H9 (cell line): ENCODE measurements around the gene CLDN10. TPM values are rescaled to one million over a fixed set of nuclear protein-coding genes. Genes with fewer than 3 reads are reported as not detected.

Experiments
- DNase-seq: peaks from one replicate; pipeline ENCODE4 v3.0.0-alpha.2; 2017
- H2AFZ ChIP-seq: one replicate; pipeline ENCODE4 v1.6.1; 2013; ENCODE audit warnings: mild to moderate bottlenecking, low read length, control low read depth, moderate library complexity
- H2AK5ac ChIP-seq: 2 replicates; pipeline ENCODE4 v1.6.1; 2013; ENCODE audit warnings: low read length, control low read depth, mixed read lengths; ENCODE audit not compliant: insufficient read length
- H2BK120ac ChIP-seq: one replicate; pipeline ENCODE4 v1.6.1; 2013; ENCODE audit warnings: low read depth, mild to moderate bottlenecking, low read length, control low read depth, inconsistent platforms; ENCODE audit not compliant: poor library complexity, severe bottlenecking
- H2BK12ac ChIP-seq: 2 replicates; pipeline ENCODE4 v1.6.1; 2013; ENCODE audit warnings: low read length, control low read depth, mixed read lengths, low read depth; ENCODE audit not compliant: insufficient read length
- H2BK15ac ChIP-seq: 2 replicates; pipeline ENCODE4 v1.6.1; 2013; ENCODE audit warnings: low read depth, low read length, control low read depth
- H2BK20ac ChIP-seq: one replicate; pipeline ENCODE4 v1.6.1; 2013; ENCODE audit warnings: low read depth, mild to moderate bottlenecking, low read length, control low read depth, inconsistent platforms; ENCODE audit not compliant: poor library complexity, severe bottlenecking
- H2BK5ac ChIP-seq: 2 replicates; pipeline ENCODE4 v1.6.1; 2013; ENCODE audit warnings: low read length, control low read depth, mixed read lengths; ENCODE audit not compliant: insufficient read length
- H3K14ac ChIP-seq: 2 replicates; pipeline ENCODE4 v1.6.1; 2013; ENCODE audit warnings: low read length, control low read depth; ENCODE audit not compliant: insufficient read depth
- H3K18ac ChIP-seq: 2 replicates; pipeline ENCODE4 v1.6.1; 2013; ENCODE audit warnings: low read depth, mild to moderate bottlenecking, mixed read lengths, low read length, control low read depth; ENCODE audit not compliant: insufficient read length
- H3K23ac ChIP-seq: 2 replicates; pipeline ENCODE4 v1.6.1; 2013; ENCODE audit warnings: low read length, control low read depth, mixed read lengths, low read depth; ENCODE audit not compliant: insufficient read length
- H3K23me2 ChIP-seq: 2 replicates; pipeline ENCODE4 v1.6.1; 2013; ENCODE audit warnings: low read depth, mild to moderate bottlenecking, mixed read lengths, low read length, control low read depth; ENCODE audit not compliant: insufficient read length, poor library complexity, severe bottlenecking
- H3K27ac ChIP-seq: 2 replicates; pipeline ENCODE4 v1.5.1; 2013; ENCODE audit warnings: low read length, control low read depth, mixed read lengths, low read depth; ENCODE audit not compliant: insufficient read length
- H3K27me3 ChIP-seq: 2 replicates; pipeline ENCODE4 v1.6.1; 2013; ENCODE audit warnings: low read length, control low read depth, inconsistent platforms; ENCODE audit not compliant: insufficient read depth
- H3K4ac ChIP-seq: 2 replicates; pipeline ENCODE4 v1.6.1; 2013; ENCODE audit warnings: low read depth, mild to moderate bottlenecking, control low read depth, inconsistent platforms, low read length, moderate library complexity
- H3K4me1 ChIP-seq: 2 replicates; pipeline ENCODE4 v1.6.1; 2013; ENCODE audit warnings: low read length, control low read depth, inconsistent platforms; ENCODE audit not compliant: insufficient read depth
- H3K4me2 ChIP-seq: 2 replicates; pipeline ENCODE4 v1.6.1; 2013; ENCODE audit warnings: low read length, control low read depth, mixed read lengths; ENCODE audit not compliant: insufficient read length, insufficient read depth
- H3K56ac ChIP-seq: 2 replicates; pipeline ENCODE4 v1.6.1; 2013; ENCODE audit warnings: low read depth, mild to moderate bottlenecking, mixed read lengths, low read length, control low read depth; ENCODE audit not compliant: insufficient read length
- H3K79me1 ChIP-seq: 2 replicates; pipeline ENCODE4 v1.6.1; 2013; ENCODE audit warnings: low read depth, mild to moderate bottlenecking, moderate library complexity, low read length, control low read depth, inconsistent platforms; ENCODE audit not compliant: insufficient read depth, poor library complexity, severe bottlenecking
- H3K79me2 ChIP-seq: 2 replicates; pipeline ENCODE4 v1.6.1; 2013; ENCODE audit warnings: low read length, control low read depth, inconsistent platforms; ENCODE audit not compliant: insufficient read depth
- H3K9ac ChIP-seq: 2 replicates; pipeline ENCODE4 v1.6.1; 2013; ENCODE audit warnings: low read length, control low read depth, mixed read lengths; ENCODE audit not compliant: insufficient read length; ENCODE audit errors: extremely low read depth
- H3K9me3 ChIP-seq: one replicate; pipeline ENCODE4 v1.6.1; 2013; ENCODE audit warnings: low read depth, low read length, inconsistent platforms; ENCODE audit not compliant: control insufficient read depth
- H3T11ph ChIP-seq: one replicate; pipeline ENCODE4 v1.6.1; 2013; ENCODE audit warnings: mild to moderate bottlenecking, low read length, control low read depth, inconsistent platforms
- H4K20me1 ChIP-seq: one replicate; pipeline ENCODE4 v1.6.1; 2013; ENCODE audit not compliant: control insufficient read depth, insufficient read length, insufficient read depth
- H4K5ac ChIP-seq: 2 replicates; pipeline ENCODE4 v1.6.1; 2013; ENCODE audit warnings: low read depth, mild to moderate bottlenecking, mixed read lengths, low read length, control low read depth; ENCODE audit not compliant: insufficient read length
- H4K8ac ChIP-seq: replicated peaks from 2 replicates; pipeline ENCODE4 v1.6.1; 2013; ENCODE audit warnings: low read length, control low read depth, mixed read lengths, low read depth; ENCODE audit not compliant: insufficient read length
- H4K91ac ChIP-seq: 2 replicates; pipeline ENCODE4 v1.6.1; 2013; ENCODE audit warnings: low read depth, mild to moderate bottlenecking, moderate library complexity, mixed read lengths, low read length, control low read depth; ENCODE audit not compliant: insufficient read length
- H3K27ac Mint-ChIP-seq, 3 experiments: 2 replicates in 2 of 3; 3 replicates in 1 of 3; pipeline ENCODE4 v1.8.0; 2020 to 2021; ENCODE audit warnings: mixed read lengths in 3 of 3, mild to moderate bottlenecking in 1 of 3, moderate library complexity in 1 of 3
- H3K27me3 Mint-ChIP-seq: 2 replicates; pipeline ENCODE4 v1.8.0; 2021; ENCODE audit warnings: low read depth, mild to moderate bottlenecking, moderate library complexity, mixed read lengths
- H3K36me3 Mint-ChIP-seq, 3 experiments: 2 replicates in 2 of 3; 3 replicates in 1 of 3; pipeline ENCODE4 v1.8.0; 2020 to 2021; ENCODE audit warnings: low read depth in 3 of 3, mixed read lengths in 3 of 3; ENCODE audit not compliant: insufficient read depth in 1 of 3
- H3K4me1 Mint-ChIP-seq, 2 experiments: 2 replicates each; pipeline ENCODE4 v1.8.0; 2020; ENCODE audit warnings: mixed read lengths in 2 of 2
- H3K4me3 Mint-ChIP-seq, 2 experiments: 2 replicates in 1 of 2; 3 replicates in 1 of 2; pipeline ENCODE4 v1.8.0; 2020 to 2021; ENCODE audit warnings: mild to moderate bottlenecking in 2 of 2, mixed read lengths in 2 of 2, moderate library complexity in 1 of 2
- H3K9me3 Mint-ChIP-seq, 2 experiments: 2 replicates in 1 of 2; 3 replicates in 1 of 2; pipeline ENCODE4 v1.8.0; 2020; ENCODE audit warnings: mild to moderate bottlenecking in 2 of 2, mixed read lengths in 2 of 2, moderate library complexity in 1 of 2
- CTCF ChIP-seq: fragments of 200-600 bp; sonication (generic); conservative IDR thresholded peaks from 3 replicates; pipeline ENCODE4 v1.8.0; 2021; ENCODE audit warnings: antibody characterized with exemption, mild to moderate bottlenecking
- WGBS: extraction: QIAGEN DNeasy Blood & Tissue Kit; methylation state at CpG from one replicate; pipeline ENCODE4 v1.1.7; 2013; ENCODE audit warnings: missing lambda C conversion rate, low lambda C conversion rate, mixed read lengths; ENCODE audit not compliant: insufficient read length; ENCODE audit errors: extremely low coverage; 5-methylcytosine and 5-hydroxymethylcytosine counted together
- total RNA-seq: library from RNA; stranded (reverse); gene quantifications from 2 replicates; pipeline ENCODE4 v1.2.1, GENCODE V29; 2021

The CLDN10 gene
- total RNA-seq, 1 experiment from 2014 or later, result 20.7 TPM

DNA sequence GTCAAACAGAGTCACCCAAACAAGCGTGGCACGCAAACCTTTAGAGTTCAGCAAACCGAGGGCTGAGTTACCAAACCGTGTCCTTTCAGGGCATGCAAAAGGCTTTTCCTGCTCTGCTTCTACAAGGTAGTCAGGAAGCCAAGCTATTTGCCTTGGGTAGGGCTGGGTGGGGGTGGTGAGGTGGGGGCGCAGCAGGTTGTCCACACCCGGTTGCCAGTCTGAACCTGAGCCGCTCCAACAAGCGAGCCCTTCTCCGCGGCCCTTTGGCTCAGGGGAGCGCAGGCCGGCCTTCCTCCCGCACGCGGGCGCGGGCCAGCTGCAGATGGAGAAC, 347 bp upstream of the CLDN10 start:
- H2BK12ac ChIP-seq, result no peak overlapping the region
- H2BK120ac ChIP-seq, result no peak overlapping the region
- H3K18ac ChIP-seq, result peak overlapping the region; percentile 2
- H2BK5ac ChIP-seq, result no peak overlapping the region
- no peaks in the 10 kb centered on the region for H3K79me2 ChIP-seq
- H3T11ph ChIP-seq, result no peak overlapping the region
- H4K8ac ChIP-seq, result no peak overlapping the region
- H3K79me1 ChIP-seq, result no peaks in the 10 kb centered on the region
- H4K20me1 ChIP-seq, result no peaks in the 10 kb centered on the region
- no peak overlapping the region for H3K9ac ChIP-seq
- peaks cover 18% of the 10 kb centered on the region for H3K23me2 ChIP-seq
- H3K27me3 ChIP-seq, result no peaks in the 10 kb centered on the region
- H2AK5ac ChIP-seq, result no peak overlapping the region
- no peak overlapping the region for H3K27ac ChIP-seq
- H3K27ac Mint-ChIP-seq, result no peak overlapping the region
- H3K36me3 Mint-ChIP-seq, result peaks cover 0 to 6% (median 0%) of the 10 kb centered on the region in 3 experiments; a peak in 2 of 7 replicates
- peak overlapping the region; percentile 91 for H3K4me2 ChIP-seq
- DNase-seq, result no peak
- H3K4me3 Mint-ChIP-seq, result peak overlapping the region; percentile 76 to 78
- peaks cover 28% of the 10 kb centered on the region for H3K27me3 Mint-ChIP-seq
- H2BK15ac ChIP-seq, result no peak overlapping the region
- TF ChIP-seq CTCF, result no peak
- H3K9me3 Mint-ChIP-seq, result no peaks in the 10 kb centered on the region
- H2AFZ ChIP-seq, result no peak overlapping the region
- peaks cover 36 to 46% of the 10 kb centered on the region in 2 experiments for H3K4me1 Mint-ChIP-seq
- no peaks in the 10 kb centered on the region for H3K9me3 ChIP-seq
- peaks cover 7% of the 10 kb centered on the region; the same call in 1 of the 2 replicates for H3K4me1 ChIP-seq
- no peak overlapping the region for H3K56ac ChIP-seq
- H4K91ac ChIP-seq, result no peak overlapping the region
- H2BK20ac ChIP-seq, result no peak overlapping the region
- no peak overlapping the region for H4K5ac ChIP-seq
- no peak overlapping the region for H3K14ac ChIP-seq
- no peak overlapping the region for H3K4ac ChIP-seq
- no peak overlapping the region for H3K23ac ChIP-seq
- WGBS, result no CpG with 5 or more reads among the region's 17 CpGs
